GM21786 (cell line): ENCODE results near the gene MAP4K3.

Source experiments
- ATAC-seq: cut with Tn5 transposase; IDR thresholded peaks from one replicate; pipeline ENCODE4 v1.9.1; 2021; ENCODE audit not compliant: unreplicated experiment

MAP4K3 gene

DNA sequence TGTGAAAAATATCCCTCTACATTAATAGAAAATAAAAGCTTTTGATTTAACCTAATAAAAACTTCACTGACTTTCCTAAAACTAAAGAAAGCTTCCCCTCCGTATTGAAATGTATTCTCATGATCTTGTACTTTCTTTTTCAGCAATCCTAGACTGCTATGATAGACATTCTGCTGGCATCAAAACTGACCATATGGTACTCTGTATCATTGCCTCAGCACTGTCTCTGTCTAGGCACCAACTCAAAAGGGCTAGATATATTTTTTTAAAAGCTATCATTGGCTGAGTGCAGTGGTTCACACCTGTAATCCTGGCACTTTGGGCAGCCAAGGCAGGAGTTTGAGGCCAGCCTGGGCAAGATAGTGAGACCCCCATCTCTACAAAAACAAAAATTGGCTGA is 226.2 kb downstream of the MAP4K3 start:
- ATAC-seq: no peak

DNA sequence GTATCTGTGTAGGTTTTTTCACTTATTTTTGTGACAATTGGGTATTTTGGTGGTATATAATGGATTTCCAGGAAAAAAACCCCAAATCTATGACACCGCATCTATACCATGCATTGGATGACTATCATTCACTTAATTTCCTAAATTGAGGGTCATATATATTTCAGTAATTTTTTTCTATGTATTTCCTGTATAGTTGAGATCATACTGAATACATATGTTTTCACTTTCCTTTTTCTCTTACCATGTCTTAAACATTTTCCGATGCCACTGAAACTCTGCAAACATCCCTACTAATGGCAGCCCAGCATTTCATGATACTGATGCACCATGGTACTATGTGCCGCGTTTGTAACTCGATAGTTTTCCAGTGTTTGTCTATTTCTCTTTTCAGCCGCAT is 233.7 kb downstream of the MAP4K3 start:
- ATAC-seq: no peak

DNA sequence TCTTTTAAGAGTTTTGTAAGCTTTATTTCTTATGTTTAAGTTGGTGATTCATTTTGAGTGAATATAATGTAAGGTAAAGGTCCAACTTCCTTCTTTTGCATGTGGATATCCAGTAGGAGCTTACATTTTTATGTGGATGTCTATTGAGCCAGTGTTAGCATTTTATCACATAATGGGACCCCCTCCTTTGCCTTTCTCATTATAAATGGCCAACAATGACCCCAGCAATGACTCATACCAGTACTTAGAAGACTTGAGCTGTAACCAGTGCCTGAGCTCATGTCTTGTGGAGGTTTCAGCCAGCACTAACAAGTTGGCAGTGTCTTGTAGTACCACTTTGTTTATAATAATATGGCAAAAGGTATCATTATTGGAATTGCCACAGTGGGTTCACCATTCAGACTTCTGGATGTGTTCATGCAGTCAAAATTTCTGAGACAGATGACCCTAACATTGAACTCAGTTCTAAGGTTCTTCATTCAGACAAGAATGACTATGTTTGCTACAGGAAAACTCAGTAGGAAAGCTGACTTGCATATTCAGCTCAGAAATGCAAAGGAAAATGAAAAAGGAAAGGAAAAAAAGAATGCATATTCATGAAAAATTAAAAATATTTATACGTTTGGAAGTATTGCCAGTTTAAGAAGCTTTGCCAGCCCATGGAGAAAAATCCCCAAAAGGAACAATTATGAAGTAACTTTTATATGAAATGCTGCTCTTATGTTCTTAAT is 234.3 kb downstream of the MAP4K3 start:
- no peak for ATAC-seq
